ENCODE measurements around the gene FSTL3.

FSTL3 gene

DNA sequence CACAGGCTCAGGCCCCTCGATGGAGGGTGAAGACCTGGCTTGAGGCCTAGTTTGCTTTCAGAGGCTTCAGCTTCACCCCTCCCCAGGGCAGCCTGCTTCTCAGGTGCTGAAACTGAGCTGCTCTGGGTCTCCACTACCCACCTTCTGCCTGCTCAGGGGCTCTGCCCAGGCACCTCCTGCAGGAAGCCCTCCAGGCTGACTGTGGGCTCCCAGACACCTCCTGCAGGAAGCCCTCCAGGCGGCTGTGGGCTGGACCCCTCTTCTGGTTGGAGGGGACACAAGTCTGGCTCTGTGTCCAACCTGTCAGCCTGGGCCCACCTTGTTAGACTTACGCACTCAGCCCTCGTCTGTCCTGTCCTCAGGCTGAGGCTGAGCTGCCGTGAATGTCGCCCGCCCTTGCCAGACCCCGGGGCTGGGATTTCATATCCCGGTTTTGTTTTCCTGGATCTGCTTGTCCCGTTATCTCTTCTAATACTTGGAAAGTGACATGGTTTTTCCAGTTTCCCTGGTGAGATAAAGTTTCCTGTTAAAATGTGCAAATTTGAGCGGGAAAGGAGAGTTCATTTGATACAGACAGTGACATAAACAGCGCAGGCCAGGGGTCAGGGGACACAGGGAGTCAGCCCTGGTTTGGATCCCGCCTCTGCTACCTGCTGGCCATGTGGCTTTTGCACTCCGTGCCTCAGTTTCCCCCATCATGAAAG, 53.9 kb downstream of the FSTL3 start:
- TF ChIP-seq, protein P1, sequence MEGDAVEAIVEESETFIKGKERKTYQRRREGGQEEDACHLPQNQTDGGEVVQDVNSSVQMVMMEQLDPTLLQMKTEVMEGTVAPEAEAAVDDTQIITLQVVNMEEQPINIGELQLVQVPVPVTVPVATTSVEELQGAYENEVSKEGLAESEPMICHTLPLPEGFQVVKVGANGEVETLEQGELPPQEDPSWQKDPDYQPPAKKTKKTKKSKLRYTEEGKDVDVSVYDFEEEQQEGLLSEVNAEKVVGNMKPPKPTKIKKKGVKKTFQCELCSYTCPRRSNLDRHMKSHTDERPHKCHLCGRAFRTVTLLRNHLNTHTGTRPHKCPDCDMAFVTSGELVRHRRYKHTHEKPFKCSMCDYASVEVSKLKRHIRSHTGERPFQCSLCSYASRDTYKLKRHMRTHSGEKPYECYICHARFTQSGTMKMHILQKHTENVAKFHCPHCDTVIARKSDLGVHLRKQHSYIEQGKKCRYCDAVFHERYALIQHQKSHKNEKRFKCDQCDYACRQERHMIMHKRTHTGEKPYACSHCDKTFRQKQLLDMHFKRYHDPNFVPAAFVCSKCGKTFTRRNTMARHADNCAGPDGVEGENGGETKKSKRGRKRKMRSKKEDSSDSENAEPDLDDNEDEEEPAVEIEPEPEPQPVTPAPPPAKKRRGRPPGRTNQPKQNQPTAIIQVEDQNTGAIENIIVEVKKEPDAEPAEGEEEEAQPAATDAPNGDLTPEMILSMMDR (IDR thresholded peaks at IDR 0.05; ENCODE audit: borderline replicate concordance, control extremely low read depth, extremely low read depth, insufficient read depth, missing control alignments): no peak
- in situ Hi-C loops (cut with MboI; ENCODE audit: low sequenced_read_pairs, unreplicated experiment): loop anchor here (5.0 to 25.0 kb wide), 2 partner anchors 63 to 143 kb away; partner anchors contain the start of gene HCN2

DNA sequence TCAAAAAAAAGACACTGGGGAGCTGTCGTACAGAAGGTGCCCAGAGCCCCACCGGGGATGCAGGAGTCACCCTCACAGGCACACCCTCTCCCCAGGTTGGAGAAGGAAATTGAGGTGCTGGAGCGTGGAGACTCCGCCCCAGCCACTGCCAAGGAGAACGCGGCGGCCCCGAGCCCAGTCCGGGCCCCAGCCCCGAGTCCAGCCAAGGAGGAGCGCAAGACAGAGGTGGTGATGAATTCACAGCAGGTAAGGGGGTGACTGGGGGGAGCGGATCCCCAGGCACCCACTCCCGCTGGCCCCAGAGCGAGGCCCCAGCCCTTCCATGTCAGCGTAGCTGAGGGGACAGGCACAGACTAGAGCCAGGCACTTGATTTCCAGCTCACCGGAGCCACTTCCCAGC, 54.8 kb downstream of the FSTL3 start:
- in situ Hi-C loops (cut with MboI; ENCODE audit: low sequenced_read_pairs, unreplicated experiment): loop anchor here (5.0 to 25.0 kb wide), 2 partner anchors 64 to 144 kb away; partner anchors contain the start of gene HCN2
- no peak for DNase-seq (ENCODE audit: low spot score)
- TF ChIP-seq, protein P1 (IDR thresholded peaks at IDR 0.05; ENCODE audit: borderline replicate concordance, control extremely low read depth, extremely low read depth, insufficient read depth, missing control alignments): no peak

More for the DNA sequence above, 53.9 kb downstream of the FSTL3 start:
- no peak for DNase-seq (ENCODE audit: low spot score)

DNA sequence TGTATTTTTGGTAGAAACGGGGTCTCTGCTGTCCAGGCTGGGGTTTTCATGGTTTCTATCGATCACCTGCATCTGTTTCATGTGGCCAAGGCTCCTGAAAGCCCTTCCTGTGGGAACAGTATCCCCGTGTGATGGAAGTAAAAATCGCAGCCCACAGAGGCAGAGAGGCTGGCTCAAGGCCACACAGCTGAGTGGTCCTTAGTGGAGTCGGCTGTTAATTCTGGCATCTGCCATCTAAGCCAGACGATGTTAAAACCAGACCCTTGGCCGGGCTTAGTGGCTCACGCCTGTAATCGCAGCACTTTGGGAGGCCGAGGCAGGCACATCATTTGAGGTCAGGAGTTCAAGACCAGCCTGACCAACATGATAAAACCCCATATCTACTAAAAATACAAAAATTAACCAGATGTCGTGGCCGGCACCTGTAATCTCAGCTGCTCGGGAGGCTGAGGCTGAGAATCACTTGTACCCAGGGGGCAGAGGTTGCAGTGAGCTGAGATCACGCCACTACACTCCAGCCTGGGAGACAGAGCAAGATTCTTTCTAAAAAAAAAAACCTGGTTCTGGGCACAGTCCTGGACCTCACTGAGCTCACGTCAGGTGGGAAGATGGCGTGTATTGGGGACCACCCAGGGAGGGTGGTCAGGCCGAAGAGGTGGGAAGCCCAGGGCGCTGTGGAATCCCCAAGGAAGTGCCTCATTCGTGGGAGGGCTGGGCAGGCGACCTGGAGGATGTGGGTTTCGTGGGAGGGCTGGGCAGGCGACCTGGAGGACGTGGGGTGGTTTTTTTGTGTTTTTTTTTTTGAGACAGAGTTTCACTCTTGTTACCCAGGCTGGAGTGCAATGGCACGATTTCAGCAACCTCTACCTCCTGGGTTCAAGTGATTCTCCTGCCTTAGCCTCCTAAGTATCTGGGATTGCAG, 56.2 kb downstream of the FSTL3 start:
- DNase-seq (ENCODE audit: low spot score): no peak
- TF ChIP-seq, protein P1 (IDR thresholded peaks at IDR 0.05; ENCODE audit: borderline replicate concordance, control extremely low read depth, extremely low read depth, insufficient read depth, missing control alignments): no peak
- in situ Hi-C loops (cut with MboI; ENCODE audit: low sequenced_read_pairs, unreplicated experiment): loop anchor here (5.0 to 25.0 kb wide), 2 partner anchors 65 to 145 kb away; partner anchors contain the start of gene HCN2

All from GM13976 (cell line).